ELF-1 (cell line): ENCODE results near the gene MAPK6.

Experiments used
- DNase-seq: peaks from one replicate; pipeline ENCODE4 v3.0.0-alpha.2; 2016; ENCODE audit warnings: low read depth, low spot score

Gene MAPK6

GRCh38 chr15:52102463-52102862, 83.4 kb downstream of the MAPK6 start:
- no peak for DNase-seq

GRCh38 chr15:52103217-52104207, 84.5 kb downstream of the MAPK6 start:
- no peak for DNase-seq

- DNase-seq: no peak
Observed at GRCh38 chr15:52104532-52105004, 85.5 kb downstream of the MAPK6 start.

GRCh38 chr15:52105846-52106245, 86.8 kb downstream of the MAPK6 start:
- no peak for DNase-seq

GRCh38 chr15:52106641-52107040, 87.6 kb downstream of the MAPK6 start:
- no peak for DNase-seq

GRCh38 chr15:52107238-52107637, 88.2 kb downstream of the MAPK6 start:
- DNase-seq: no peak

- DNase-seq: no peak
Observed at GRCh38 chr15:52109559-52110451, 90.8 kb downstream of the MAPK6 start.

- DNase-seq: no peak
Observed at GRCh38 chr15:52111517-52112202, 92.6 kb downstream of the MAPK6 start.

- peak; percentile 73 for DNase-seq
Observed at GRCh38 chr15:52112203-52112750, 93.3 kb downstream of the MAPK6 start.

GRCh38 chr15:52113235-52113634, 94.2 kb downstream of the MAPK6 start:
- no peak for DNase-seq

- DNase-seq: no peak
Observed at GRCh38 chr15:52113708-52114107, 94.7 kb downstream of the MAPK6 start.

- DNase-seq: no peak
Observed at GRCh38 chr15:52114261-52115055, 95.4 kb downstream of the MAPK6 start.

GRCh38 chr15:52115598-52116427, 96.8 kb downstream of the MAPK6 start:
- no peak for DNase-seq
